Inflammatory macrophage treated with lipopolysaccharide for 4 hours (primary cell): Measurements from ENCODE around the gene GPR61.

ENCODE experiments used
- DNase-seq: peaks from one replicate; pipeline ENCODE4 v3.0.0-alpha.2; 2020

GPR61 gene

GRCh38 chr1:109509176-109510134 is 30.2 kb upstream of the GPR61 start, which contains the start of gene AMIGO1:
TSS of gene AMIGO1 (minus strand) at chr1:109509727. CDS start at chr1:109508912, 815 bp downstream.
- peak; percentile 37 for DNase-seq

- no peak for DNase-seq
Measured at GRCh38 chr1:109513110-109513710, 26.5 kb upstream of the GPR61 start.

GRCh38 chr1:109514846-109515245 is 24.8 kb upstream of the GPR61 start:
- no peak for DNase-seq

- no peak for DNase-seq
Measured at GRCh38 chr1:109516872-109517271, 22.8 kb upstream of the GPR61 start.

- DNase-seq: no peak
Measured at GRCh38 chr1:109517337-109517736, 22.3 kb upstream of the GPR61 start.

- DNase-seq: no peak
Measured at GRCh38 chr1:109521002-109521951, 18.4 kb upstream of the GPR61 start.

GRCh38 chr1:109522026-109522425 is 17.6 kb upstream of the GPR61 start:
- DNase-seq: no peak

GRCh38 chr1:109523706-109524105 is 16.0 kb upstream of the GPR61 start:
- DNase-seq: no peak

GRCh38 chr1:109527098-109527811 is 12.4 kb upstream of the GPR61 start:
- DNase-seq: no peak

- DNase-seq: no peak
Measured at GRCh38 chr1:109527846-109528695, 11.6 kb upstream of the GPR61 start.

- no peak for DNase-seq
Measured at GRCh38 chr1:109528712-109529111, 11.0 kb upstream of the GPR61 start.

- DNase-seq: no peak
Measured at GRCh38 chr1:109529881-109530456, 9.7 kb upstream of the GPR61 start.

- DNase-seq: no peak
Measured at GRCh38 chr1:109530457-109531087, 9.1 kb upstream of the GPR61 start.

- no peak for DNase-seq
Measured at GRCh38 chr1:109531380-109531779, 8.3 kb upstream of the GPR61 start.

GRCh38 chr1:109531826-109532364 is 7.8 kb upstream of the GPR61 start:
- DNase-seq: no peak

- DNase-seq: peak; percentile 66
Measured at GRCh38 chr1:109532365-109533136, 7.1 kb upstream of the GPR61 start.

- DNase-seq: no peak
Measured at GRCh38 chr1:109534307-109534858, 5.3 kb upstream of the GPR61 start.

- no peak for DNase-seq
Measured at GRCh38 chr1:109535481-109535880, 4.2 kb upstream of the GPR61 start.

GRCh38 chr1:109535971-109536491 is 3.6 kb upstream of the GPR61 start:
- DNase-seq: no peak
